B cell (primary cell): ENCODE results near the gene RBM46. TPM values are rescaled to one million over a fixed set of nuclear protein-coding genes. Genes with fewer than 3 reads are reported as not detected.

Experiments
- ATAC-seq: fragments of 200-7000 bp; cut with Tn5 transposase; one replicate; pipeline ENCODE4 v1.10.0; 2021; ENCODE audit warnings: low read depth, mild to moderate bottlenecking, moderate number of reproducible peaks, moderate library complexity
- CTCF ChIA-PET: fragments of 350-600 bp; sonication (Branson Sonifier 250); formaldehyde crosslinking; loops from one replicate; lab custom pipeline; 2021; ENCODE audit warnings: antibody characterized with exemption, inconsistent platforms; lab: Charles Lee
- POLR2A ChIA-PET: fragments of 350-600 bp; sonication (Branson Sonifier 250); formaldehyde crosslinking; loops from one replicate; lab custom pipeline; 2021; ENCODE audit warnings: antibody characterized with exemption; lab: Charles Lee
- DNase-seq: peaks from one replicate; pipeline ENCODE4 v3.0.0; 2013
- H2AFZ ChIP-seq: 2 replicates; pipeline ENCODE4 v1.6.1; 2012; ENCODE audit warnings: mild to moderate bottlenecking, low read depth, low read length; ENCODE audit not compliant: insufficient read depth, poor library complexity, severe bottlenecking
- H3K27ac ChIP-seq, 2 donors: 1 replicate in 1 of 2; 2 replicates in 1 of 2; pipeline ENCODE4 v1.5.1; 2012 to 2013; ENCODE audit warnings: low read length in 2 of 2, mild to moderate bottlenecking in 2 of 2, moderate library complexity in 1 of 2
- H3K27me3 ChIP-seq, 4 experiments: fragments of 200-600 bp in 1 of 4; sonication (generic) in 1 of 4; replicated peaks in 1 of 4; 1 replicate in 2 of 4; 2 replicates in 2 of 4; pipeline versions ENCODE4 v1.6.1 to v1.7.0; 2013 to 2016; ENCODE audit warnings: low read length in 3 of 4, mild to moderate bottlenecking in 2 of 4, mixed read lengths in 1 of 4, moderate library complexity in 1 of 4; ENCODE audit not compliant: insufficient read depth in 4 of 4, control insufficient read depth in 3 of 4; ENCODE audit errors: control extremely low read depth in 1 of 4
- H3K36me3 ChIP-seq, 2 experiments: replicated peaks in 1 of 2; 1 replicate in 1 of 2; 2 replicates in 1 of 2; pipeline versions ENCODE4 v1.6.1 to v1.7.1; 2013; ENCODE audit warnings: low read length in 1 of 2; ENCODE audit not compliant: insufficient read depth in 2 of 2, control insufficient read depth in 1 of 2; ENCODE audit errors: control extremely low read depth in 1 of 2, extremely low read depth in 1 of 2
- H3K4me1 ChIP-seq, 2 donors: fragments of 200-600 bp in 1 of 2; sonication (generic) in 1 of 2; 1 replicate in 1 of 2; 2 replicates in 1 of 2; pipeline versions ENCODE4 v1.5.1 to v1.6.1; 2013 to 2017; ENCODE audit warnings: low read length in 2 of 2; ENCODE audit not compliant: control insufficient read depth in 2 of 2, insufficient read depth in 2 of 2
- H3K4me2 ChIP-seq: replicated peaks from 2 replicates; pipeline ENCODE3; 2012; ENCODE audit warnings: mild to moderate bottlenecking, low read depth, low read length; ENCODE audit not compliant: poor library complexity, severe bottlenecking
- H3K4me3 ChIP-seq, 5 experiments: fragments of 200-600 bp in 1 of 5; sonication (generic) in 1 of 5; 1 replicate in 3 of 5; 2 replicates in 2 of 5; pipeline versions ENCODE4 v1.5.1 to v1.7.0; 2011 to 2016; ENCODE audit warnings: low read length in 4 of 5, mild to moderate bottlenecking in 4 of 5, low read depth in 2 of 5, control low read depth in 1 of 5, moderate library complexity in 1 of 5; ENCODE audit not compliant: insufficient read depth in 1 of 5; ENCODE audit errors: control extremely low read depth in 1 of 5, extremely low read depth in 1 of 5
- H3K79me2 ChIP-seq: fragments of 200-600 bp; sonication (generic); one replicate; pipeline ENCODE4 v1.6.0; 2016; ENCODE audit warnings: low read length; ENCODE audit not compliant: control insufficient read depth, insufficient read depth
- H3K9ac ChIP-seq: fragments of 200-600 bp; sonication (generic); 2 replicates; pipeline ENCODE4 v1.6.1; 2017; ENCODE audit warnings: mild to moderate bottlenecking, low read length, moderate library complexity
- H3K9me3 ChIP-seq, 3 donors: one replicate each; pipeline versions ENCODE4 v1.6.1 to v1.7.1; 2013; ENCODE audit warnings: low read length in 2 of 3; ENCODE audit not compliant: control insufficient read depth in 2 of 3, insufficient read depth in 1 of 3; ENCODE audit errors: control extremely low read depth in 1 of 3
- H4K20me1 ChIP-seq: 2 replicates; pipeline ENCODE4 v1.6.0; 2012; ENCODE audit warnings: mild to moderate bottlenecking, low read length; ENCODE audit not compliant: insufficient read depth, control insufficient read depth, poor library complexity, severe bottlenecking
- H3K27ac Mint-ChIP-seq: one replicate; pipeline ENCODE4 v1.8.0; 2021; ENCODE audit warnings: mixed read lengths
- H3K27me3 Mint-ChIP-seq: one replicate; pipeline ENCODE4 v1.8.0; 2021; ENCODE audit warnings: mixed read lengths
- H3K4me1 Mint-ChIP-seq: one replicate; pipeline ENCODE4 v1.8.0; 2021; ENCODE audit warnings: mixed read lengths
- H3K4me3 Mint-ChIP-seq: one replicate; pipeline ENCODE4 v1.8.0; 2021; ENCODE audit warnings: mixed read lengths
- H3K9me3 Mint-ChIP-seq: one replicate; pipeline ENCODE4 v1.8.0; 2022; ENCODE audit warnings: mixed read lengths; ENCODE audit not compliant: insufficient read depth
- CTCF ChIP-seq: fragments of 200-600 bp; IDR thresholded peaks from one replicate; pipeline ENCODE4 v1.8.0; 2022; ENCODE audit warnings: antibody characterized with exemption, mild to moderate bottlenecking
- EZH2 ChIP-seq: IDR thresholded peaks from 2 replicates; pipeline ENCODE4 v1.6.1; 2012; ENCODE audit warnings: borderline replicate concordance, low read depth, mild to moderate bottlenecking, moderate library complexity, low read length; ENCODE audit not compliant: insufficient read depth, poor library complexity, severe bottlenecking
- WGBS: methylation state at CpG from one replicate; pipeline ENCODE4 v1.1.5; 2013; ENCODE audit warnings: missing lambda C conversion rate; ENCODE audit not compliant: insufficient coverage; 5-methylcytosine and 5-hydroxymethylcytosine counted together
- intact Hi-C: fragments of 100-400 bp; cut with micrococcal nuclease; formaldehyde crosslinking; loops from one replicate; pipeline ENCODE4 v1.10.0; 2022
- polyA plus RNA-seq: library from polyadenylated mRNA; depleted of rRNA; stranded (reverse); fragments of >200 nt; gene quantifications from 2 replicates; pipeline ENCODE4 v1.2.3, GENCODE V29; 2012
- total RNA-seq, 2 donors: library from RNA; stranded (reverse); fragments of 120-200 nt in 1 of 2; gene quantifications; 1 replicate in 1 of 2; 2 replicates in 1 of 2; pipeline versions ENCODE4 v1.2.3 to v1.2.4, GENCODE V29; 2013 to 2022

The RBM46 gene
- total and polyA plus RNA-seq, 2 donors (not counting 1 experiment from before 2014, with no cell fraction given): not detected

GRCh38 chr4:154741131-154741665, 39.9 kb upstream of the RBM46 start:
- peaks cover 17% of the 10 kb centered on the region for H3K4me1 Mint-ChIP-seq
- H3K36me3 ChIP-seq: no peaks in the 10 kb centered on the region
- no peak overlapping the region for H3K9ac ChIP-seq
- peaks cover 0 to 26% (median 0%) of the 10 kb centered on the region in 3 donors for H3K9me3 ChIP-seq
- no peak overlapping the region for H3K4me2 ChIP-seq
- H3K4me1 ChIP-seq: peaks cover 20 to 24% of the 10 kb centered on the region in 2 donors
- no peaks in the 10 kb centered on the region for H3K9me3 Mint-ChIP-seq
- peaks cover 48% of the 10 kb centered on the region for H3K27me3 Mint-ChIP-seq
- H3K27ac Mint-ChIP-seq: no peak overlapping the region
- no peak overlapping the region for H3K4me3 Mint-ChIP-seq
- H3K27me3 ChIP-seq: peaks cover 0 to 52% (median 33%) of the 10 kb centered on the region in 4 experiments
- H2AFZ ChIP-seq: no peak overlapping the region
- no peak overlapping the region for H3K27ac ChIP-seq
- DNase-seq: no peak
- no peaks in the 10 kb centered on the region for H4K20me1 ChIP-seq
- CTCF ChIA-PET: no interaction called here
- TF ChIP-seq EZH2 (no peak), CTCF (no peak)
- no peak overlapping the region for H3K4me3 ChIP-seq
- POLR2A ChIA-PET: no interaction called here
- ATAC-seq: no peak
- H3K79me2 ChIP-seq: no peaks in the 10 kb centered on the region
- WGBS: 18% methylated on average over 17 of the region's 20 CpGs
- intact Hi-C loops: no loop called here

- ATAC-seq (no peak), DNase-seq (peak; percentile 5)
- Mint-ChIP-seq H3K4me1 (peaks cover 17% of the 10 kb centered on the region), H3K4me3 (peak overlapping the region; percentile 32), H3K9me3 (no peaks in the 10 kb centered on the region), H3K27me3 (peaks cover 54% of the 10 kb centered on the region), H3K27ac (no peak overlapping the region)
- 4% methylated on average over 37 of the region's 49 CpGs for WGBS
- ChIA-PET CTCF (no interaction called here), POLR2A (no interaction called here)
- intact Hi-C loops: no loop called here
- no peak overlapping the region for H3K9ac ChIP-seq
- H3K4me2 ChIP-seq: peak overlapping the region; percentile 20
- no peaks in the 10 kb centered on the region for H4K20me1 ChIP-seq
- H3K27ac ChIP-seq: no peak overlapping the region
- H3K4me1 ChIP-seq: peaks cover 20 to 24% of the 10 kb centered on the region in 2 donors
- H2AFZ ChIP-seq: no peak overlapping the region
- no peaks in the 10 kb centered on the region for H3K36me3 ChIP-seq
- peaks cover 0 to 26% (median 0%) of the 10 kb centered on the region in 3 donors for H3K9me3 ChIP-seq
- H3K4me3 ChIP-seq: no peak overlapping the region
- no peaks in the 10 kb centered on the region for H3K79me2 ChIP-seq
- peaks cover 0 to 52% (median 33%) of the 10 kb centered on the region in 4 experiments for H3K27me3 ChIP-seq
- TF ChIP-seq EZH2 (no peak), CTCF (no peak)
Measured at GRCh38 chr4:154741922-154742850, 38.9 kb upstream of the RBM46 start.
